Measurements from ENCODE around the gene VAV2. TPM values are rescaled to one million over a fixed set of nuclear protein-coding genes. Genes with fewer than 3 reads are reported as not detected.

Gene VAV2
- total and polyA plus RNA-seq, 11 donors: 3.3 to 9.9 (median 5.3) TPM

DNA sequence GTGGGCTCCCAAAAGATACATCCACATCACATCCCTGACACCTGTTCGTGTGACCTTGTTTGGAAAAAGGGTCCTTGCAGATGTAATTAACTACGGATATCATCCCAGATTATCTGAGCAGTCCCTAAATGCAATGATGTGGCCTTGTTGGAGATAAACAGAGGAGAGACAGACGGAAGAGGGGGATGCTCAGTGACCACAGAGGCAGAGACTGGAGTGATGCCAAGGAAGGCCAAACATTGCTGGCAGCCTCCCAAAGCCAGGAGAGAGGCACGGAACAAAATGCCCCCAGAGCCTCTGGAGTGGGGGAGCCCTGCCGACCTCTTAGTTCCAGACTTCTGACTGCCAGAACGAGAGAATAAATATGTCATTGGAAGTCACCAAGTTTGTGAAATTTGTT lies 15.0 kb upstream of the VAV2 start:
- Histone ChIP-seq H3K36me3 (no peaks in the 10 kb centered on the region), H3K4me3 (no peak overlapping the region), H3K4me1 (peaks cover 0 to 4% (median 0%) of the 10 kb centered on the region in 12 donors), H3K27ac (no peak overlapping the region), H3K27me3 (no peaks in the 10 kb centered on the region), H3K9me3 (no peaks in the 10 kb centered on the region)
- DNase-seq (no peak), ATAC-seq (no peak)
- WGBS, 4 donors: 44 to 54% (median 44%) methylated on average over 6 of the region's 6 CpGs
- intact Hi-C loops (cut with DNase I): loop anchor here in 1 of 10 donors (10.0 kb wide), 1 partner anchor 88 kb away; no protein-coding TSS in a partner anchor
- TF ChIP-seq, protein P1, sequence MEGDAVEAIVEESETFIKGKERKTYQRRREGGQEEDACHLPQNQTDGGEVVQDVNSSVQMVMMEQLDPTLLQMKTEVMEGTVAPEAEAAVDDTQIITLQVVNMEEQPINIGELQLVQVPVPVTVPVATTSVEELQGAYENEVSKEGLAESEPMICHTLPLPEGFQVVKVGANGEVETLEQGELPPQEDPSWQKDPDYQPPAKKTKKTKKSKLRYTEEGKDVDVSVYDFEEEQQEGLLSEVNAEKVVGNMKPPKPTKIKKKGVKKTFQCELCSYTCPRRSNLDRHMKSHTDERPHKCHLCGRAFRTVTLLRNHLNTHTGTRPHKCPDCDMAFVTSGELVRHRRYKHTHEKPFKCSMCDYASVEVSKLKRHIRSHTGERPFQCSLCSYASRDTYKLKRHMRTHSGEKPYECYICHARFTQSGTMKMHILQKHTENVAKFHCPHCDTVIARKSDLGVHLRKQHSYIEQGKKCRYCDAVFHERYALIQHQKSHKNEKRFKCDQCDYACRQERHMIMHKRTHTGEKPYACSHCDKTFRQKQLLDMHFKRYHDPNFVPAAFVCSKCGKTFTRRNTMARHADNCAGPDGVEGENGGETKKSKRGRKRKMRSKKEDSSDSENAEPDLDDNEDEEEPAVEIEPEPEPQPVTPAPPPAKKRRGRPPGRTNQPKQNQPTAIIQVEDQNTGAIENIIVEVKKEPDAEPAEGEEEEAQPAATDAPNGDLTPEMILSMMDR (IDR thresholded peaks at IDR 0.05): no peak
- TF ChIP-seq POLR2A (IDR thresholded peaks at IDR 0.05): no peak

DNA sequence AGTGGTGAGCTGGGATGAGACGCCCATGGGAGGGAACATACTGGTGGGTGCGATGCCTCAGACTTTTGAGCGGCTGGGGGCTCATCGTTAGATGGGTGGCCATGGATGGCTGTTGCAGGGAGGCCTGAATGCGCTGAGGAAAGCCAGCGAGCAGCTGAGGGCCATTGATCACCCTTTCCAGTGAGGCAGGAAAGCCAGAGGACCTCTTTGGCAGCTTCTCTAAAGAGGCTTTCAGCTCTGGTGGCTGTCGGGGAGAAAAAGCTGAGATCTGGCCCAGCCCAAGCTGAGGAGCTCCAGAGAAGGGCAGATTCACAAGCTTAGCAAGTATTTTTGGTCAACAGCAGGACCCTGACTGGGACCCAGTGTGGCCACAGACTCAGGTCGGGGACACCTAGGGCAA lies 13.3 kb upstream of the VAV2 start:
- Histone ChIP-seq H3K36me3 (no peaks in the 10 kb centered on the region), H3K9me3 (no peaks in the 10 kb centered on the region), H3K4me3 (no peak overlapping the region), H3K4me1 (no peaks in the 10 kb centered on the region), H3K27ac (no peak overlapping the region), H3K27me3 (no peaks in the 10 kb centered on the region)
- ATAC-seq (no peak), DNase-seq (no peak)
- 80 to 91% (median 87%) methylated on average over 6 to 8 of the region's 8 CpGs for WGBS, 4 donors
- intact Hi-C loops (cut with DNase I): loop anchor here in 1 of 10 donors (10.0 kb wide), 1 partner anchor 89 kb away; no protein-coding TSS in a partner anchor
- TF ChIP-seq POLR2A (IDR thresholded peaks at IDR 0.05): no peak
- TF ChIP-seq, protein P1 (IDR thresholded peaks at IDR 0.05): no peak

DNA sequence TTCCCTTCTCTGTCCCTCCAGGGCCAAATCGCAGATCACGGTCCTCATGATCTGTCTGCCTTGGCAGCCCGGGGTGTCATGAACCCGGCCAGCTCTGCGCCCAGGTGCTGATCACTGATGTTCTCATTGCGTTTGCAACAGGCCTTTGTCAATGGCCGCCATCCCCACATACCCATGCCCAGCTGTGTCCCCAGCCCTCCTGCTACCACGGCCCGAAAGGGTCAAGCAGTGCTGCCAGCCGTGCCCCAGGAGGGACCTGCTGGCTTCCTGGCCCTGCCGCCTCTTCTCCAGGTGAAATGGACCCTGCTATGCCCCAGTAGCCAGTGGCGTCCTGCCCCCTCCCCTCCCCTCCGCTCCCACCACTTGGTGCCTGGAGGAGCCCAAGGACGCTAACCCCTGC lies 12.8 kb upstream of the VAV2 start:
- H3K4me3 ChIP-seq: no peak overlapping the region
- intact Hi-C loops (cut with DNase I): loop anchor here in 1 of 10 donors (10.0 kb wide), 1 partner anchor 90 kb away; no protein-coding TSS in a partner anchor
- ATAC-seq (no peak), DNase-seq (no peak)
- no peaks in the 10 kb centered on the region for H3K27me3 ChIP-seq
- no peaks in the 10 kb centered on the region for H3K4me1 ChIP-seq
- 85 to 92% (median 87%) methylated on average over 11 to 14 of the region's 14 CpGs for WGBS, 4 donors
- TF ChIP-seq POLR2A (IDR thresholded peaks at IDR 0.05): no peak
- TF ChIP-seq, protein P1 (IDR thresholded peaks at IDR 0.05): no peak
- H3K9me3 ChIP-seq: no peaks in the 10 kb centered on the region
- no peak overlapping the region for H3K27ac ChIP-seq
- H3K36me3 ChIP-seq: no peaks in the 10 kb centered on the region

DNA sequence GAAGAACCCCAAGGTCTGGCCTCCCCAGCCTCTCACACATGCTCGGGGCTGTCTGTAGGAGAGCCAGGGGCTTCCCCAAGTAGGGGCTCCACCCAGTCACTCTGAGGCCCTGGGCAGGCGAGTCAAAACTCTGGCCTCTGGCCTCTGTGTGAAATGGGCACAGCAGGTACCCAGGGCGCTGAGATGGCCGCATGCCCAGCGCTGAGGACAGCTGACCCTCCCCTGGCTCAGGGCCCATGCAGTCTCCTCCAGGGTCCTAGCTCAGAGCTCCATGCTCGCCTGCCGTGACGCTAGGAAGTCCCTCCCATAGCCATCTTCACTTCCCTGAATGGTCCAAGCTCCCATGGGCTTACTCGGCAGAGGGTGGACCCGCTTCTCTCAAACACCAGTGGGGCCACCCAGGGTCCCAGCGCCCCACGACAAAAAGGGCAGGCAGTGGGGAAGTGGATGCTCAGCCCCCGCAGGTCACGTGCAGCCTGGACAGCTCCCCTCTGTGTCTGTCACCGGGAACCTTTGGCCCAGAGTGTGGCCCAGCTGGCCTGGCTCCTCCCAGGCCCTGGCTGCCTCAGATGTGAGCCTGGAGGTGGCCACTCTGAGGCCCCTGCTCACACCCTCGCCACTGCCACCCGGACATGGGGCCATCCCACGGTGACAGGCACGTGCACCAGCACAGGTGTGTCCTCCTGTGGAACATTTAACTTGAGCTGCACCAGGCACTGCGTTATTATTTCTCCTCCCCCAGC lies 12.2 kb upstream of the VAV2 start:
- intact Hi-C loops (cut with DNase I): loop anchor here in 1 of 10 donors (10.0 kb wide), 1 partner anchor 90 kb away; no protein-coding TSS in a partner anchor
- H3K27ac ChIP-seq: no peak overlapping the region
- 58 to 69% (median 64%) methylated on average over 10 to 20 of the region's 20 CpGs for WGBS, 4 donors
- no peak overlapping the region for H3K4me3 ChIP-seq
- H3K9me3 ChIP-seq: no peaks in the 10 kb centered on the region
- no peaks in the 10 kb centered on the region for H3K4me1 ChIP-seq
- H3K27me3 ChIP-seq: no peaks in the 10 kb centered on the region
- peak in 1 of 4 donors; percentile 20 for ATAC-seq
- DNase-seq: no peak
- H3K36me3 ChIP-seq: no peaks in the 10 kb centered on the region
- TF ChIP-seq POLR2A (IDR thresholded peaks at IDR 0.05): no peak
- TF ChIP-seq, protein P1 (IDR thresholded peaks at IDR 0.05): no peak

Measured in heart left ventricle (tissue), 16 donors.